Panc1 (cell line): ENCODE measurements around the gene FBXL19. TPM values are rescaled to one million over a fixed set of nuclear protein-coding genes. Genes with fewer than 3 reads are reported as not detected.
"Not testable (repeated sequence)": the region's sequence is repeated elsewhere in the genome, so short reads cannot be mapped to it uniquely, and the experiment has no call there.

Source experiments
- ATAC-seq: fragments of 200-7000 bp; cut with Tn5 transposase; 2 replicates; pipeline ENCODE4 v1.9.1; 2020; ENCODE audit warnings: mild to moderate bottlenecking, moderate library complexity
- BruUV-seq: library from RNA; stranded (reverse); fragments of 400-500 nt; replicated peaks from 2 replicates; lab custom pipeline; 2021; lab: Mats Ljungman, UMichigan
- CTCF ChIA-PET: fragments of 300-600 bp; sonication (Branson Sonifier 250); formaldehyde crosslinking; loops from one replicate; lab custom pipeline; 2022; ENCODE audit warnings: antibody characterized with exemption; lab: Charles Lee
- POLR2A ChIA-PET: fragments of 300-600 bp; sonication (Branson Sonifier 250); formaldehyde crosslinking; loops from one replicate; lab custom pipeline; 2022; ENCODE audit warnings: antibody characterized with exemption; lab: Charles Lee
- DNase-seq: peaks from one replicate; pipeline ENCODE4 v3.0.0-alpha.2; 2010; ENCODE audit warnings: low read depth, low spot score
- H3K27ac ChIP-seq: 2 replicates; pipeline ENCODE4 v1.5.1; 2011; ENCODE audit warnings: mild to moderate bottlenecking, low read length, inconsistent platforms
- H3K27me3 ChIP-seq: fragments of 200-500 bp; sonication (Bioruptor generic); 2 replicates; pipeline ENCODE4 v1.6.0; 2014; ENCODE audit warnings: low read length, inconsistent platforms; ENCODE audit not compliant: control insufficient read depth, insufficient read depth
- H3K36me3 ChIP-seq: fragments of 200-500 bp; sonication (Bioruptor generic); 2 replicates; pipeline ENCODE4 v1.5.1; 2014; ENCODE audit warnings: inconsistent platforms, mild to moderate bottlenecking, low read length, moderate library complexity; ENCODE audit not compliant: control insufficient read depth, insufficient read depth
- H3K4me1 ChIP-seq: 2 replicates; pipeline ENCODE4 v1.5.1; 2011; ENCODE audit warnings: inconsistent platforms, mild to moderate bottlenecking, low read length, moderate library complexity; ENCODE audit not compliant: control insufficient read depth, insufficient read depth
- H3K4me3 ChIP-seq, 2 experiments: 2 replicates each; pipeline ENCODE4 v1.5.1; 2011 to 2012; ENCODE audit warnings: low read depth in 2 of 2, low read length in 2 of 2, mild to moderate bottlenecking in 2 of 2, inconsistent platforms in 1 of 2, moderate library complexity in 1 of 2
- H3K9me3 ChIP-seq: fragments of 200-500 bp; sonication (Bioruptor generic); 2 replicates; pipeline ENCODE4 v1.5.1; 2014; ENCODE audit warnings: low read depth, mild to moderate bottlenecking, inconsistent platforms, low read length, moderate library complexity; ENCODE audit not compliant: control insufficient read depth, insufficient read depth
- POLR2AphosphoS5 ChIP-seq: IDR thresholded peaks from 2 replicates; pipeline ENCODE4 v1.6.1; 2012; ENCODE audit warnings: mild to moderate bottlenecking, low read depth, low read length, moderate library complexity
- SIN3A ChIP-seq: IDR thresholded peaks from 2 replicates; pipeline ENCODE4 v1.6.1; 2012; ENCODE audit warnings: low read depth, mild to moderate bottlenecking, low read length, moderate library complexity, borderline replicate concordance; ENCODE audit not compliant: insufficient read depth
- TCF7L2 ChIP-seq: IDR thresholded peaks from 2 replicates; pipeline ENCODE4 v1.6.1; 2011; ENCODE audit warnings: mild to moderate bottlenecking, low read depth, low read length, inconsistent platforms
- in situ Hi-C: cut with HindIII; loops from 2 replicates; pipeline ENCODE4 v1.10.0; 2016; ENCODE audit warnings: low sequenced_read_pairs, low pct_unique_long_range_greater_than_20kb
- intact Hi-C: fragments of 100-400 bp; cut with micrococcal nuclease; formaldehyde crosslinking; loops from one replicate; pipeline ENCODE4 v1.10.0; 2022; ENCODE audit not compliant: unreplicated experiment
- total RNA-seq: library from RNA; stranded (reverse); gene quantifications from one replicate; pipeline ENCODE4 v1.2.1, GENCODE V29; 2021; ENCODE audit not compliant: unreplicated experiment
- TF ChIP-seq, protein P1 (sequence below), 2 experiments: IDR thresholded peaks; 2 replicates each; pipeline ENCODE4 v1.6.1; 2011 to 2012; ENCODE audit warnings: low read depth in 2 of 2, control low read depth in 1 of 2, low read length in 1 of 2, mild to moderate bottlenecking in 1 of 2, moderate library complexity in 1 of 2; ENCODE audit not compliant: insufficient read depth in 1 of 2
- TF ChIP-seq, protein P2 (sequence below): fragments of 450-650 bp; IDR thresholded peaks from 2 replicates; pipeline ENCODE4 v1.5.1; 2017; ENCODE audit warnings: mild to moderate bottlenecking

The FBXL19 gene
- total RNA-seq, 1 experiment from 2014 or later, result 52.3 TPM

DNA sequence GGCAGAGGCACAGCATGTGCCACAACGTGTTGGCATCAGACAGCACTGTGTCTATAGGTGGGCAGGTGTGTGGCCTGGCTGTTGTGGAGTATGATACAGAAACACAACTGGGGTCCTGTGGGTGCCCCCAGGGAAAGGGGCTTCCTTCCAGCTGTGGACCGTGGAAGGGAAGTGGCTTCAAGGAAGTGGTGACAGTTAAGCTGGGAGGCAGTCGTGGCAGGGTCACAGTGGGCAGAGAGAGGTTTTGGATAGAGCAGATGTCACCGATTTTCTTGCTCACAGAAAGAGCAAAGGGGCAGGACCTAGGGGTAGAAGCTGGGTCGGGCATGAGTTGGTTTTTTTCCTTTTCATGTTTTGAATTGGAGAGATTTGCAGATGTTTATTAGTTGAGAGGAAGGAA lies 14.3 kb downstream of the FBXL19 start:
- no peak overlapping the region for H3K4me3 ChIP-seq
- no peaks in the 10 kb centered on the region for H3K36me3 ChIP-seq
- H3K4me1 ChIP-seq, result peaks cover 8% of the 10 kb centered on the region; the same call in 1 of the 2 replicates
- no peaks in the 10 kb centered on the region for H3K27me3 ChIP-seq
- no peak for DNase-seq
- no TSS peak for BruUV-seq
- ChIA-PET CTCF (no interaction called here), POLR2A (no interaction called here)
- no peak overlapping the region for H3K27ac ChIP-seq
- H3K9me3 ChIP-seq, result no peaks in the 10 kb centered on the region
- intact Hi-C loops, result no loop called here
- ATAC-seq, result no peak
- in situ Hi-C loops, result no loop called here
- no peak for TF ChIP-seq TCF7L2
- TF ChIP-seq, protein P1, sequence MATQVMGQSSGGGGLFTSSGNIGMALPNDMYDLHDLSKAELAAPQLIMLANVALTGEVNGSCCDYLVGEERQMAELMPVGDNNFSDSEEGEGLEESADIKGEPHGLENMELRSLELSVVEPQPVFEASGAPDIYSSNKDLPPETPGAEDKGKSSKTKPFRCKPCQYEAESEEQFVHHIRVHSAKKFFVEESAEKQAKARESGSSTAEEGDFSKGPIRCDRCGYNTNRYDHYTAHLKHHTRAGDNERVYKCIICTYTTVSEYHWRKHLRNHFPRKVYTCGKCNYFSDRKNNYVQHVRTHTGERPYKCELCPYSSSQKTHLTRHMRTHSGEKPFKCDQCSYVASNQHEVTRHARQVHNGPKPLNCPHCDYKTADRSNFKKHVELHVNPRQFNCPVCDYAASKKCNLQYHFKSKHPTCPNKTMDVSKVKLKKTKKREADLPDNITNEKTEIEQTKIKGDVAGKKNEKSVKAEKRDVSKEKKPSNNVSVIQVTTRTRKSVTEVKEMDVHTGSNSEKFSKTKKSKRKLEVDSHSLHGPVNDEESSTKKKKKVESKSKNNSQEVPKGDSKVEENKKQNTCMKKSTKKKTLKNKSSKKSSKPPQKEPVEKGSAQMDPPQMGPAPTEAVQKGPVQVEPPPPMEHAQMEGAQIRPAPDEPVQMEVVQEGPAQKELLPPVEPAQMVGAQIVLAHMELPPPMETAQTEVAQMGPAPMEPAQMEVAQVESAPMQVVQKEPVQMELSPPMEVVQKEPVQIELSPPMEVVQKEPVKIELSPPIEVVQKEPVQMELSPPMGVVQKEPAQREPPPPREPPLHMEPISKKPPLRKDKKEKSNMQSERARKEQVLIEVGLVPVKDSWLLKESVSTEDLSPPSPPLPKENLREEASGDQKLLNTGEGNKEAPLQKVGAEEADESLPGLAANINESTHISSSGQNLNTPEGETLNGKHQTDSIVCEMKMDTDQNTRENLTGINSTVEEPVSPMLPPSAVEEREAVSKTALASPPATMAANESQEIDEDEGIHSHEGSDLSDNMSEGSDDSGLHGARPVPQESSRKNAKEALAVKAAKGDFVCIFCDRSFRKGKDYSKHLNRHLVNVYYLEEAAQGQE (IDR thresholded peaks at IDR 0.05; ENCODE audit: insufficient read depth in 1 of 2, low read depth in 2 of 2, low read length in 1 of 2), result no peak
- TF ChIP-seq SIN3A, result no peak
- no peak for TF ChIP-seq POLR2AphosphoS5
- TF ChIP-seq, protein P2, sequence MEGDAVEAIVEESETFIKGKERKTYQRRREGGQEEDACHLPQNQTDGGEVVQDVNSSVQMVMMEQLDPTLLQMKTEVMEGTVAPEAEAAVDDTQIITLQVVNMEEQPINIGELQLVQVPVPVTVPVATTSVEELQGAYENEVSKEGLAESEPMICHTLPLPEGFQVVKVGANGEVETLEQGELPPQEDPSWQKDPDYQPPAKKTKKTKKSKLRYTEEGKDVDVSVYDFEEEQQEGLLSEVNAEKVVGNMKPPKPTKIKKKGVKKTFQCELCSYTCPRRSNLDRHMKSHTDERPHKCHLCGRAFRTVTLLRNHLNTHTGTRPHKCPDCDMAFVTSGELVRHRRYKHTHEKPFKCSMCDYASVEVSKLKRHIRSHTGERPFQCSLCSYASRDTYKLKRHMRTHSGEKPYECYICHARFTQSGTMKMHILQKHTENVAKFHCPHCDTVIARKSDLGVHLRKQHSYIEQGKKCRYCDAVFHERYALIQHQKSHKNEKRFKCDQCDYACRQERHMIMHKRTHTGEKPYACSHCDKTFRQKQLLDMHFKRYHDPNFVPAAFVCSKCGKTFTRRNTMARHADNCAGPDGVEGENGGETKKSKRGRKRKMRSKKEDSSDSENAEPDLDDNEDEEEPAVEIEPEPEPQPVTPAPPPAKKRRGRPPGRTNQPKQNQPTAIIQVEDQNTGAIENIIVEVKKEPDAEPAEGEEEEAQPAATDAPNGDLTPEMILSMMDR, result no peak

DNA sequence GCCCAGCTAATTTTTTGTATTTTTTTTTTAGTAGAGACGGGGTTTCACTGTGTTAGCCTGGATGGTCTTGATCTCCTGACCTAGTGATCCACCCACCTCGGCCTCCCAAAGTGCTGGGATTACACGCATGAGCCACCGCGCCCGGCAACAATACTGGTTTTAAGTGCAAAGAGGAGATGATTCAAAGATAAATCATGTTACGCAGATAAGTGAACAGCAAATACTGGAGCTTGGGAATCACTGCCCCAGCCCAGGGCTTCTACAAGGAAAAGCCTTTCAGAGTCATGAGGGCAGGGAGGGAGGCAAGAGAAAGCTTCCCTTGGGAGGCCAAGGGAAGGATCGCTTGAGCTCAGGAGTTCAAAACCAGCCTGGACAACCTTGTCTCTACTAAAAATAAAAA lies 16.2 kb downstream of the FBXL19 start:
- H3K36me3 ChIP-seq, ATAC-seq, H3K4me1 ChIP-seq, BruUV-seq, in situ Hi-C loops, intact Hi-C loops, H3K4me3 ChIP-seq, H3K27me3 ChIP-seq, H3K27ac ChIP-seq, DNase-seq, H3K9me3 ChIP-seq: not testable (repeated sequence)
- ChIA-PET POLR2A (interaction anchor here (0.7 kb wide), 1 partner anchor 181 kb away, joined by 3 read pairs; no protein-coding TSS in a partner anchor), CTCF (interaction anchor here (0.6 to 1.0 kb wide), 4 partner anchors 11 to 359 kb away, joined by 3 to 7 read pairs (median 4); no protein-coding TSS in a partner anchor)
